Stimulated activated naive B cell treated with anti-CD40 and anti-IgM and Interleukin-4, amounts not matched to agents 10 μg/mL and 1 μg/mL and 100 μg/mL, for 72 hours (primary cell): ENCODE measurements around the gene GPC2.
"Not testable (repeated sequence)": the region's sequence is repeated elsewhere in the genome, so short reads cannot be mapped to it uniquely, and the experiment has no call there.

ENCODE experiments used
- ATAC-seq, 2 donors: fragments of 150-1000 bp; cut with Tn5 transposase; replicated peaks; 2 replicates each; pipeline ENCODE4 v1.10.0; 2021; ENCODE audit warnings: moderate library complexity in 1 of 2
- DNase-seq: peaks from one replicate; pipeline ENCODE4 v3.0.0; 2021
- H3K27ac Mint-ChIP-seq: one replicate; pipeline ENCODE4 v1.8.0; 2022; ENCODE audit warnings: mild to moderate bottlenecking, mixed read lengths
- H3K27me3 Mint-ChIP-seq, 2 donors: one replicate each; pipeline ENCODE4 v1.8.0; 2022; ENCODE audit warnings: mixed read lengths in 2 of 2
- H3K36me3 Mint-ChIP-seq, 2 donors: one replicate each; pipeline ENCODE4 v1.8.0; 2022; ENCODE audit warnings: mixed read lengths in 2 of 2, mild to moderate bottlenecking in 1 of 2
- H3K4me1 Mint-ChIP-seq, 2 donors: one replicate each; pipeline ENCODE4 v1.8.0; 2022; ENCODE audit warnings: mixed read lengths in 2 of 2, mild to moderate bottlenecking in 1 of 2
- H3K4me3 Mint-ChIP-seq, 2 donors: one replicate each; pipeline ENCODE4 v1.8.0; 2022; ENCODE audit warnings: mild to moderate bottlenecking in 2 of 2, mixed read lengths in 2 of 2, moderate library complexity in 1 of 2
- H3K9me3 Mint-ChIP-seq, 2 donors: one replicate each; pipeline ENCODE4 v1.8.0; 2022; ENCODE audit warnings: mixed read lengths in 2 of 2, mild to moderate bottlenecking in 1 of 2

GPC2 gene

GRCh38 chr7:100137851-100138760, 39.1 kb downstream of the GPC2 start:
- H3K4me3 Mint-ChIP-seq: peak overlapping the region in 1 of 2 donors; percentile 5
- peaks cover 14 to 20% of the 10 kb centered on the region in 2 donors for H3K4me1 Mint-ChIP-seq
- no peaks in the 10 kb centered on the region for H3K9me3 Mint-ChIP-seq
- no peaks in the 10 kb centered on the region for H3K36me3 Mint-ChIP-seq
- DNase-seq: no peak
- peak; percentile 72 to 78 for ATAC-seq
- H3K27me3 Mint-ChIP-seq: no peaks in the 10 kb centered on the region
- H3K27ac Mint-ChIP-seq: peak overlapping the region; percentile 44

GRCh38 chr7:100132697-100133151, 44.5 kb downstream of the GPC2 start:
- Mint-ChIP-seq H3K9me3 (no peaks in the 10 kb centered on the region), H3K36me3 (no peaks in the 10 kb centered on the region), H3K27me3 (no peaks in the 10 kb centered on the region), H3K4me1 (peaks cover 15 to 32% of the 10 kb centered on the region in 2 donors), H3K4me3 (no peak overlapping the region), H3K27ac (peak overlapping the region; percentile 81)
- DNase-seq (peak; percentile 52), ATAC-seq (peak; percentile 74 to 77)

- Mint-ChIP-seq H3K4me3 (no peak overlapping the region), H3K27ac (peak overlapping the region; percentile 81), H3K36me3 (no peaks in the 10 kb centered on the region)
These were observed 45.1 kb downstream of the GPC2 start for GRCh38 chr7:100132126-100132525.

GRCh38 chr7:100130608-100131453, 46.4 kb downstream of the GPC2 start:
- peaks cover 13 to 37% of the 10 kb centered on the region in 2 donors for H3K4me1 Mint-ChIP-seq
- H3K4me3 Mint-ChIP-seq: peak overlapping the region; percentile 46 to 54
- no peak overlapping the region for H3K27ac Mint-ChIP-seq
- ATAC-seq: no peak
- peak; percentile 65 for DNase-seq
- peaks cover 0 to 1% of the 10 kb centered on the region in 2 donors for H3K36me3 Mint-ChIP-seq
- H3K9me3 Mint-ChIP-seq: no peaks in the 10 kb centered on the region
- no peaks in the 10 kb centered on the region for H3K27me3 Mint-ChIP-seq

More at GRCh38 chr7:100132126-100132525, 45.1 kb downstream of the GPC2 start:
- ATAC-seq (no peak), DNase-seq (no peak)
- H3K4me1 Mint-ChIP-seq: peaks cover 13 to 29% of the 10 kb centered on the region in 2 donors
- H3K9me3 Mint-ChIP-seq: no peaks in the 10 kb centered on the region
- H3K27me3 Mint-ChIP-seq: no peaks in the 10 kb centered on the region

- H3K4me1 Mint-ChIP-seq: peaks cover 17 to 42% of the 10 kb centered on the region in 2 donors
- not testable (repeated sequence) for H3K27me3 Mint-ChIP-seq, H3K9me3 Mint-ChIP-seq, H3K27ac Mint-ChIP-seq, H3K4me3 Mint-ChIP-seq, ATAC-seq, H3K36me3 Mint-ChIP-seq, DNase-seq
These were observed 47.0 kb downstream of the GPC2 start for GRCh38 chr7:100130220-100130607.

GRCh38 chr7:100128637-100128963, 48.6 kb downstream of the GPC2 start:
- Mint-ChIP-seq H3K36me3 (peaks cover 4 to 5% of the 10 kb centered on the region in 2 donors), H3K27ac (no peak overlapping the region)
- no peak for ATAC-seq

GRCh38 chr7:100127866-100128636, 49.1 kb downstream of the GPC2 start:
- H3K27ac Mint-ChIP-seq: peak overlapping the region; percentile 86
- H3K4me3 Mint-ChIP-seq: peak overlapping the region; percentile 95 to 99
- no peaks in the 10 kb centered on the region for H3K27me3 Mint-ChIP-seq
- H3K36me3 Mint-ChIP-seq: peaks cover 4 to 5% of the 10 kb centered on the region in 2 donors
- DNase-seq: no peak
- H3K4me1 Mint-ChIP-seq: peaks cover 26 to 53% of the 10 kb centered on the region in 2 donors
- no peaks in the 10 kb centered on the region for H3K9me3 Mint-ChIP-seq
- ATAC-seq: peak; percentile 18 to 20

More at GRCh38 chr7:100128637-100128963, 48.6 kb downstream of the GPC2 start:
- peaks cover 26 to 54% of the 10 kb centered on the region in 2 donors for H3K4me1 Mint-ChIP-seq
- no peaks in the 10 kb centered on the region for H3K9me3 Mint-ChIP-seq
- no peaks in the 10 kb centered on the region for H3K27me3 Mint-ChIP-seq
- DNase-seq: no peak
- no peak overlapping the region for H3K4me3 Mint-ChIP-seq

GRCh38 chr7:100126931-100127865, 50.0 kb downstream of the GPC2 start, which contains the start of gene MBLAC1:
MBLAC1 (plus strand) TSS chr7:100126967; CDS start chr7:100127396, 429 bp downstream.
- peak; percentile 87 for DNase-seq
- Mint-ChIP-seq H3K4me1 (peaks cover 25 to 52% of the 10 kb centered on the region in 2 donors), H3K36me3 (peaks cover 6 to 9% of the 10 kb centered on the region in 2 donors), H3K4me3 (peak within 1 kb of the TSS; percentile 95 to 99), H3K9me3 (no peaks in the 10 kb centered on the region), H3K27me3 (no peaks in the 10 kb centered on the region), H3K27ac (peak within 1 kb of the TSS; percentile 100)
- peak; percentile 81 to 83 for ATAC-seq

- Mint-ChIP-seq H3K36me3 (peaks cover 6 to 9% of the 10 kb centered on the region in 2 donors), H3K4me3 (peak overlapping the region; percentile 95 to 99), H3K4me1 (peaks cover 25 to 47% of the 10 kb centered on the region in 2 donors), H3K27me3 (no peaks in the 10 kb centered on the region), H3K27ac (peak overlapping the region; percentile 100), H3K9me3 (no peaks in the 10 kb centered on the region)
- DNase-seq (no peak), ATAC-seq (peak in 1 of 2 donors; percentile 1)
These were observed 50.8 kb downstream of the GPC2 start for GRCh38 chr7:100126239-100126930.

- H3K4me3 Mint-ChIP-seq: peak overlapping the region; percentile 8 to 28
- peak overlapping the region; percentile 56 for H3K27ac Mint-ChIP-seq
- H3K4me1 Mint-ChIP-seq: peaks cover 28 to 53% of the 10 kb centered on the region in 2 donors
- H3K27me3 Mint-ChIP-seq: no peaks in the 10 kb centered on the region
- H3K9me3 Mint-ChIP-seq: no peaks in the 10 kb centered on the region
- no peak for ATAC-seq
- no peak for DNase-seq
- H3K36me3 Mint-ChIP-seq: peaks cover 6 to 9% of the 10 kb centered on the region in 2 donors
These were observed 52.6 kb downstream of the GPC2 start for GRCh38 chr7:100124301-100125230.

- peaks cover 7 to 14% of the 10 kb centered on the region in 2 donors for H3K36me3 Mint-ChIP-seq
- H3K4me1 Mint-ChIP-seq: peaks cover 25 to 57% of the 10 kb centered on the region in 2 donors
- DNase-seq: no peak
- H3K27me3 Mint-ChIP-seq: no peaks in the 10 kb centered on the region
- H3K4me3 Mint-ChIP-seq: no peak overlapping the region
- no peak for ATAC-seq
- no peak overlapping the region for H3K27ac Mint-ChIP-seq
- no peaks in the 10 kb centered on the region for H3K9me3 Mint-ChIP-seq
These were observed 54.6 kb downstream of the GPC2 start for GRCh38 chr7:100122568-100122967.
